Measurements from ENCODE around the gene WDR5B. TPM values are rescaled to one million over a fixed set of nuclear protein-coding genes. Genes with fewer than 3 reads are reported as not detected.
"Not testable (repeated sequence)": the region's sequence is repeated elsewhere in the genome, so short reads cannot be mapped to it uniquely, and the experiment has no call there.

The WDR5B gene
- total RNA-seq, 1 experiment from 2014 or later = 4.4 TPM

GRCh38 chr3:122456074-122456473 is 40.2 kb upstream of the WDR5B start:
- no peaks in the 10 kb centered on the region for H3K27me3 ChIP-seq (replicated peaks; ENCODE audit: control insufficient read depth, insufficient read depth, low read length)
- intact Hi-C loops (cut with micrococcal nuclease; ENCODE audit: unreplicated experiment) = loop anchor here (5.0 kb wide), 1 partner anchor 106 kb away; the partner anchor contains the start of genes DTX3L and PARP9
- H3K4me3 ChIP-seq (ENCODE audit: low read depth, low read length) = no peak overlapping the region
- peaks cover 65% of the 10 kb centered on the region for H3K36me3 Mint-ChIP-seq (ENCODE audit: insufficient read depth, unreplicated experiment)
- TF ChIP-seq, protein P1, sequence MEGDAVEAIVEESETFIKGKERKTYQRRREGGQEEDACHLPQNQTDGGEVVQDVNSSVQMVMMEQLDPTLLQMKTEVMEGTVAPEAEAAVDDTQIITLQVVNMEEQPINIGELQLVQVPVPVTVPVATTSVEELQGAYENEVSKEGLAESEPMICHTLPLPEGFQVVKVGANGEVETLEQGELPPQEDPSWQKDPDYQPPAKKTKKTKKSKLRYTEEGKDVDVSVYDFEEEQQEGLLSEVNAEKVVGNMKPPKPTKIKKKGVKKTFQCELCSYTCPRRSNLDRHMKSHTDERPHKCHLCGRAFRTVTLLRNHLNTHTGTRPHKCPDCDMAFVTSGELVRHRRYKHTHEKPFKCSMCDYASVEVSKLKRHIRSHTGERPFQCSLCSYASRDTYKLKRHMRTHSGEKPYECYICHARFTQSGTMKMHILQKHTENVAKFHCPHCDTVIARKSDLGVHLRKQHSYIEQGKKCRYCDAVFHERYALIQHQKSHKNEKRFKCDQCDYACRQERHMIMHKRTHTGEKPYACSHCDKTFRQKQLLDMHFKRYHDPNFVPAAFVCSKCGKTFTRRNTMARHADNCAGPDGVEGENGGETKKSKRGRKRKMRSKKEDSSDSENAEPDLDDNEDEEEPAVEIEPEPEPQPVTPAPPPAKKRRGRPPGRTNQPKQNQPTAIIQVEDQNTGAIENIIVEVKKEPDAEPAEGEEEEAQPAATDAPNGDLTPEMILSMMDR (IDR thresholded peaks at IDR 0.05; ENCODE audit: insufficient read depth in 1 of 2, low read depth in 1 of 2, low read length in 1 of 2, severe bottlenecking in 1 of 2, unreplicated experiment in 1 of 2) = no peak
- BruUV-seq (replicated peaks) = no TSS peak
- DNase-seq = no peak
- peaks cover 10% of the 10 kb centered on the region; the same call in 1 of the 2 replicates for H3K4me1 ChIP-seq
- H3K9me3 ChIP-seq = no peaks in the 10 kb centered on the region
- H3K4me1 Mint-ChIP-seq (ENCODE audit: low read depth, unreplicated experiment) = peaks cover 13% of the 10 kb centered on the region
- H3K27ac Mint-ChIP-seq (ENCODE audit: unreplicated experiment) = no peak overlapping the region
- POLR2A ChIA-PET = no interaction called here
- peaks cover 2% of the 10 kb centered on the region; the same call in 1 of the 2 replicates for H3K36me3 ChIP-seq (ENCODE audit: control insufficient read depth, insufficient read depth, low read length)
- no peaks in the 10 kb centered on the region for H3K27me3 Mint-ChIP-seq (ENCODE audit: insufficient read depth, unreplicated experiment)
- H3K4me3 Mint-ChIP-seq (ENCODE audit: unreplicated experiment) = no peak overlapping the region
- H3K9me3 Mint-ChIP-seq (ENCODE audit: unreplicated experiment) = no peaks in the 10 kb centered on the region
- CTCF ChIA-PET = no interaction called here

GRCh38 chr3:122451371-122451770 is 35.5 kb upstream of the WDR5B start:
- CTCF ChIA-PET = no interaction called here
- BruUV-seq (replicated peaks) = no TSS peak
- no peak overlapping the region for H3K4me3 Mint-ChIP-seq (ENCODE audit: unreplicated experiment)
- no peak for DNase-seq
- POLR2A ChIA-PET = no interaction called here
- Histone ChIP-seq H3K4me3 (ENCODE audit: low read depth, low read length) (no peak overlapping the region), H3K36me3 (ENCODE audit: control insufficient read depth, insufficient read depth, low read length) (peaks cover 2% of the 10 kb centered on the region; the same call in 1 of the 2 replicates), H3K9me3 (no peaks in the 10 kb centered on the region), H3K4me1 (no peaks in the 10 kb centered on the region; the same call in 1 of the 2 replicates), H3K27me3 (replicated peaks; ENCODE audit: control insufficient read depth, insufficient read depth, low read length) (no peaks in the 10 kb centered on the region)
- intact Hi-C loops (cut with micrococcal nuclease; ENCODE audit: unreplicated experiment) = no loop called here
- no peak overlapping the region for H3K27ac Mint-ChIP-seq (ENCODE audit: unreplicated experiment)
- peaks cover 5% of the 10 kb centered on the region for H3K9me3 Mint-ChIP-seq (ENCODE audit: unreplicated experiment)
- peaks cover 4% of the 10 kb centered on the region for H3K4me1 Mint-ChIP-seq (ENCODE audit: low read depth, unreplicated experiment)
- TF ChIP-seq, protein P1 (IDR thresholded peaks at IDR 0.05; ENCODE audit: insufficient read depth in 1 of 2, low read depth in 1 of 2, low read length in 1 of 2, severe bottlenecking in 1 of 2, unreplicated experiment in 1 of 2) = no peak
- H3K36me3 Mint-ChIP-seq (ENCODE audit: insufficient read depth, unreplicated experiment) = peaks cover 90% of the 10 kb centered on the region
- H3K27me3 Mint-ChIP-seq (ENCODE audit: insufficient read depth, unreplicated experiment) = no peaks in the 10 kb centered on the region

DNA sequence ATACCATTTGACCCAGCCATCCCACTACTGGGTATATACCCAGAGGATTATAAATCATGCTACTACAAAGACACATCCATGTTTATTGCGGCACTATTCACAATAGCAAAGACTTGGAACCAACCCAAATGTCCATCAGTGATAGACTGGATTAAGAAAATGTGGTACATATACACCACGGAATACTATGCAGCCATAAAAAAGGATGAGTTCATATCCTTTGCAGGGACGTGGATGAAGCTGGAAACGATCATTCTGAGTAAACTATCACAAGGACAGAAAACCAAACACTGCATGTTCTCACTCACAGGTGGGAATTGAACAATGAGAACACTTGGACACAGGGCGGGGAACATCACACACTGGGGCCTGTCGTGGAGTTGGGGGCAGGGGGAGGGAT is 32.4 kb upstream of the WDR5B start:
- H3K27me3 ChIP-seq (replicated peaks; ENCODE audit: control insufficient read depth, insufficient read depth, low read length); BruUV-seq (replicated peaks); H3K4me3 ChIP-seq (ENCODE audit: low read depth, low read length); H3K27me3 Mint-ChIP-seq (ENCODE audit: insufficient read depth, unreplicated experiment); POLR2A ChIA-PET; intact Hi-C loops (cut with micrococcal nuclease; ENCODE audit: unreplicated experiment); H3K27ac Mint-ChIP-seq (ENCODE audit: unreplicated experiment); H3K4me3 Mint-ChIP-seq (ENCODE audit: unreplicated experiment); H3K36me3 ChIP-seq (ENCODE audit: control insufficient read depth, insufficient read depth, low read length); H3K9me3 ChIP-seq; CTCF ChIA-PET; DNase-seq: not testable (repeated sequence)
- Mint-ChIP-seq H3K36me3 (ENCODE audit: insufficient read depth, unreplicated experiment) (peaks cover 99% of the 10 kb centered on the region), H3K9me3 (ENCODE audit: unreplicated experiment) (peaks cover 28% of the 10 kb centered on the region), H3K4me1 (ENCODE audit: low read depth, unreplicated experiment) (peaks cover 29% of the 10 kb centered on the region)
- peaks cover 18% of the 10 kb centered on the region for H3K4me1 ChIP-seq

- BruUV-seq (replicated peaks); H3K36me3 ChIP-seq (ENCODE audit: control insufficient read depth, insufficient read depth, low read length); H3K27me3 Mint-ChIP-seq (ENCODE audit: insufficient read depth, unreplicated experiment); DNase-seq; H3K27me3 ChIP-seq (replicated peaks; ENCODE audit: control insufficient read depth, insufficient read depth, low read length); intact Hi-C loops (cut with micrococcal nuclease; ENCODE audit: unreplicated experiment); CTCF ChIA-PET; H3K4me3 ChIP-seq (ENCODE audit: low read depth, low read length); H3K9me3 ChIP-seq; POLR2A ChIA-PET: not testable (repeated sequence)
- peaks cover 28% of the 10 kb centered on the region for H3K9me3 Mint-ChIP-seq (ENCODE audit: unreplicated experiment)
- H3K27ac Mint-ChIP-seq (ENCODE audit: unreplicated experiment) = peak overlapping the region; percentile 88
- peaks cover 100% of the 10 kb centered on the region for H3K36me3 Mint-ChIP-seq (ENCODE audit: insufficient read depth, unreplicated experiment)
- H3K4me1 ChIP-seq = peaks cover 32% of the 10 kb centered on the region
- peaks cover 36% of the 10 kb centered on the region for H3K4me1 Mint-ChIP-seq (ENCODE audit: low read depth, unreplicated experiment)
- peak overlapping the region; percentile 56 for H3K4me3 Mint-ChIP-seq (ENCODE audit: unreplicated experiment)
Measured at GRCh38 chr3:122444491-122444887, 28.6 kb upstream of the WDR5B start.

GRCh38 chr3:122443762-122444490 is 28.1 kb upstream of the WDR5B start:
- H3K9me3 Mint-ChIP-seq (ENCODE audit: unreplicated experiment) = peaks cover 28% of the 10 kb centered on the region
- H3K4me1 ChIP-seq = peaks cover 32% of the 10 kb centered on the region
- CTCF ChIA-PET; POLR2A ChIA-PET; BruUV-seq (replicated peaks); H3K27me3 Mint-ChIP-seq (ENCODE audit: insufficient read depth, unreplicated experiment); H3K9me3 ChIP-seq; H3K36me3 ChIP-seq (ENCODE audit: control insufficient read depth, insufficient read depth, low read length); H3K27me3 ChIP-seq (replicated peaks; ENCODE audit: control insufficient read depth, insufficient read depth, low read length); H3K4me3 ChIP-seq (ENCODE audit: low read depth, low read length): not testable (repeated sequence)
- peak overlapping the region; percentile 56 for H3K4me3 Mint-ChIP-seq (ENCODE audit: unreplicated experiment)
- peak; percentile 89 to 92 for DNase-seq
- peaks cover 36% of the 10 kb centered on the region for H3K4me1 Mint-ChIP-seq (ENCODE audit: low read depth, unreplicated experiment)
- H3K36me3 Mint-ChIP-seq (ENCODE audit: insufficient read depth, unreplicated experiment) = peaks cover 99% of the 10 kb centered on the region
- peak overlapping the region; percentile 88 for H3K27ac Mint-ChIP-seq (ENCODE audit: unreplicated experiment)
- intact Hi-C loops (cut with micrococcal nuclease; ENCODE audit: unreplicated experiment) = loop anchor here (1.0 kb wide), 2 partner anchors 25 to 28 kb away; partner anchors contain the start of gene WDR5B
